GM18870 (cell line): ENCODE data around the gene MCF2L2.

Source experiments
- ATAC-seq: cut with Tn5 transposase; IDR thresholded peaks from one replicate; pipeline ENCODE4 v1.9.1; 2021; ENCODE audit warnings: moderate library complexity; ENCODE audit not compliant: unreplicated experiment

The MCF2L2 gene

DNA sequence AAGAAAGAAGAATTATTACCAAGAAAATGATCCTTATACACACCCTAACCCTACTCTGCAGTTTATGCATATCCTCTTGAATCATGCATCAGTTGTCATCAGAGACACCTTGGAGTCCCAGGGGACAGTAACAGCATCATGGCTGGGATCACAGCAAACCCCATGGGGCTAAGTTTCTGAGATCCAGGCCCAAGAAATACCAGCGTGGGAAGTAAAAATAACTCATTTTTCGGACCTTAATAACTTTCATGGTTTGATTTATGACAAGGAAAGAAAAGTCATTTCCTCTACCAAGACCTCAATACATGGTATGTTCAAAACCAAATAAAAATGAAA, 214.2 kb downstream of the MCF2L2 start:
- no peak for ATAC-seq

DNA sequence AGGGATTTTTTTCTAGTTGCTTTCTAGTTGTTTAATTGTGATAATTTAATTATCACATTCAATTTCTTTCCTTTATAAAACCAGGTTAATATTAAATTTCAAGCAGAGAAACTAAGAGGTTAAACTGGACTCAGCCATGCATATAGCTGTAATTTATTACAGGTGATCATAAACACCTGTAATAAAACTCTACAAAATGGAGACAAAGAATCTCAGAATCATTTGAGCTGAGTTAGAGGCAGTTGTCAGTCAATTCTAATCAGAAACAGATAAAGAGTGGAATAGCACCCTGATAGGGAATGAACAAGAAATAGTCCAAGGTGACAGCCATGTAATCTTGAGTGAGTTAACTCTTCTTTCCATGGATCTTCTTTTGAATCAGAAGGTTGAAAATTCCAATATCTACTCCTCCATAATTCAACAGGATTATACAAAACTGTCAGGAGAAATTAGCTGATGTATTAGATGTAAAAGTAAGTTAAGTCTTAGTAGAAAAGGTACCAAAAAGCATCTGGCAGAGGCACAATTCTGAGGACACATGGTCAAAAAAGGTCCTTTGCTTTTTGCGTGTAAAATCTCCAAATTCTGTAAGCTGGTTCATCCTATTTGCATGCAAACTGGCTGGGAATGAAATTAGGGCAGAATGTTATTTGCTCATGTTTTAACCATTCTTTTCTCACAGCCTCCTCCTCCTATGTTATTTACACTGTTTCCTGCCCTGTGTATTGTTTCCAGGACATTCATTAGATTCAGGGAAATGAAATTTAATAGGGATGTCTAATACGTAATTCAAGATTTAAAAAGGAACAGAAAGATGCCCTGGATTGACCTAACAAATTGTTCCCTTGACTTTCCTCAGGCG, 214.8 kb downstream of the MCF2L2 start:
- ATAC-seq, result no peak

DNA sequence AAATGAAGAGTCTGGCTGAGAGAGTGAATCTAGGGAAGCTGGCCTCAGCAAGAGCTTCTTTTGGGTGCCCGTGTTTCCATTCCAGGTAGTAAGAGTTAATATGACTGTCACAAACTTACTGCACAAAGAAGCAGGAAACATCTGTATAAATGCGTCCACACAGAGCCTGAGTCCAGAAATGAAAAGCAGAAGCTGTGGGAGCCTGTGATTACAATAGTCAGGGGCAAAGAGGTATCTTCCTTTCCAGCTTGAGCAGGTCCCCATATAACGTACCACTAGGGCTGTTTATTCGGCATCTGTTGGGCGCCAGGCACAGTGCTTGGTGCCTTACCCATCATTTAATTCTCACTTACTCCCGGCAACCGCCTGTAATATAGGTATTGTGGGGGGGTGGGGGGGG, 215.9 kb downstream of the MCF2L2 start:
- ATAC-seq, result no peak

DNA sequence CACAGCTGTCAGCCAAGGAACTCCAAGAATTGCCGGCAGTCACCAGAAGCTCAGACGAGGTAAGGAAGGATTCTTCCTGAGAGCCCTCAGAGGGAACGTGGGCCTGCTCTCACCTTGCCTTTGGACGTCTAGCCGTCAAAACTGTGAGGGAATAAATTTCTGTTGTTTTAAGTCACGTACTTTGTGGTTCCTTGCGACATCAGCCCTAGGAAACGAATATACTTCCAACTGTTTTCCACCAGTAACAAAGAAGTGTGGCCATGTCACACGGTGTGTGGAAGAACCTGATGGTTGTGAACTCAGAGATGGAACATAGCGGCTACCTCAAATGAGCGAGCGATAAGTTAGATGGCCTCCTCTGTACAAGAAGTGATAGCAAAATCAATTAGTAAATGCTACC, 216.3 kb downstream of the MCF2L2 start:
- ATAC-seq, result no peak

DNA sequence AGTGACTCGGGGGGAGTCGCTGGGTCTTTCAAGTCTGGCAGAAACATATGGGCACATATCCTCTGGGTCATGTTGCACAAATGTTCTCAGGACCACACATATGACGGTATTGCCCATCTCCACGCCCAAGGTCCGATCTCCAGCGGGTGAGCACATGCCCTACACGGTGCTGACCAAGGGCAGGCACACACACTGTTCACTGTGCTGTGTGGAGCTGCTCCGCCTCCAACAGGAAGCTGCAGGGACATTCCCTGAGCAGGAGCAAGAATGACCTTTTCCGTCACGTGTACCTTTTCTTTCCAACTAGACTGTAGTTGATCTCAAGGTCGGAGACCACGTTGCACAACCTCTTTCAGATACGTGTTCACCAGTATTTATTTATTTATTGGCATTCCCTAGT, 217.1 kb downstream of the MCF2L2 start:
- ATAC-seq, result no peak

DNA sequence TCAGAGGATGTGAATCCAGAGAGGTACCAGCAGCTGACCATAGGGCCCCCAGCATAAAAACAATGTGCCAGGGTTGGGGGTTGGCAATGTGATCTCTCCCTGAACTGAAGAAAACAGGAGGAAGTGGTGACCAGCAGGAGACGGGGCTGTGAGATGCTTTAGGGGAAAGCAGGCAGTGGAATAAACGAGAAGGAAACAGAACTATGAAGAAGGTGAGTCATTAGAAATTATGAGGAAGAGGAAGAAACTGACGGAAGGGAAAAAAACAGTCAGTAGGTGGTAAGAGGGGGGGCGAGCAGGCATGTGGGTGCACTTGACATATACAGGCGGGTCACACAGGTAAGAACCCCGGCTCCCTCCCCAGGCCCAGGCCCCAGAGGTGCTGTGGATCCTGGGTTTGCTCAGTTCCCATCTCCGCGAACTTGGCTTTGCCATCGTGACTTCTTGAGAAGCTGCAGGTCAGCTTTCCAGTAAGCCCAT, 217.5 kb downstream of the MCF2L2 start:
- ATAC-seq, result no peak

DNA sequence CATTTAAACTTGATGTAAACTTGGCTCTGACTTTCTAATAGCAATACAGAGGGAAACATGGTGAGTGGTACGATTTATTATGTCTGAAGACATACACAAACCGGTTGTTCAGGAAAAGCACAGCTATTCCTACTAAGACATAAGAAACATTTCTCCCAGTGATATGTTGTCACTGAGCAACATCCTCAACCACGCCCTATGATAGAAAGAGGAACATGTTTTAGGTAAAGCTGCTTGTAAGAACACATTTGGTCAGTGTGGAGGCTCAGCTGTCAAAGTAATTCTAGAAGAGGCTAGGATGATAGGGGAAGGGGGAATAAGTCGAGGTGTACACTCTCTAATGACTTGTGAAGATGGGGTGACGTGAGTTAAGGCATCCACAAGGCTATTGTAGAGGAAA, 218.1 kb downstream of the MCF2L2 start:
- ATAC-seq, result no peak

DNA sequence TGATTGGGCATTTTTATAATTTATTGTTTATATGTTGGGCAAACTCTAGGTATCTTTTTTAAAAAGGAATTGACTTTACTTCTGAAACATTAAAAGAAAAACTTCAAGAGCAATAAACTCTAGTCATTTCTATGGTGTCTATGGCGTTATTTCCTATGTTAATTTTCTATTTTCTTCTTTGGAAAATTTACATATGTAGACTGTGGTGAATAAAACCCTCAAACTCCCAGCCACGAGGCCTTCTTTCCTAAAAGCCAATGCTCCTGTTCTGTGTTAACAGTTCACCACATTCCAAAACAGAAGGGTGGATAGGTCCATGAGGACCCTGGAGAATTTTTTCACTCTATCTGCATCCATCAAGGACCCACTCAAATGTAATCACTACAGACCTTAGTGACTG, 219.6 kb downstream of the MCF2L2 start:
- ATAC-seq, result no peak

DNA sequence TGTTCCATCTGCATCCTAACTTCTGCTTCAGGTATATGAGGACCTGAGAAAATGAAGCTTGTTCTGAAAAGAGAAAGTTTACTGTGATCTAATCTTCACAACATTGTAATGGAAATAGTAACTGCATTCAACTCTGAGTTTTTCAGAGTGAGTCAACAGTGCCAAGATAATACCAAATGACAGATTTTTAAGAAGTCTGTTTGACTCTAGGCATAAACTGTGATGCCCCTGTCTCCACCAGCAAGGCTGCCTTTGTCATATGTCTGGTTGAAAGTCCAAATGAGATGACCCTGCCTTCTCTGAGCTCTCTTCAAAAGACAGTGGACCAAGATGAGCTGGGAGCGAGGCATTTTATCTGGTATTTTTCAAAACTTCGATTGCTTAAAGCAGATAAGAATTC, 220.2 kb downstream of the MCF2L2 start:
- no peak for ATAC-seq

DNA sequence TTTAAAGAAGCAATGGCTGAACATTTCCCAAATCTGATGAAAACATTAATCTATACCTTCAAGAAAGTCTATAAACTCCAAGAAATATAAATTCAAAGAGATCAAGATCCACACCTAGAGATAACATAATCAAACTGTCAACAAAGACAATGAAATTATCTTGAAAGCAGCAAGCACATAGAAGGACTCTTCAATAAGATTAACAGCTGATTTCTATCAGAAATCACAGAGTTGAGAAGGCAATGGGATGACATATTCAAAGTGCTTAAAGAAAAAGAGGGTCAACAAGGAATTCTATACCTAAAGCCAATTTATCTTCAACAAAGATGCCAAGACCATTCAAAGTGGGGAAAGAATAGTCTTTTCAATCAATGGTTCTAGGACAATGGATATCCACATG, 224.7 kb downstream of the MCF2L2 start:
- no peak for ATAC-seq

DNA sequence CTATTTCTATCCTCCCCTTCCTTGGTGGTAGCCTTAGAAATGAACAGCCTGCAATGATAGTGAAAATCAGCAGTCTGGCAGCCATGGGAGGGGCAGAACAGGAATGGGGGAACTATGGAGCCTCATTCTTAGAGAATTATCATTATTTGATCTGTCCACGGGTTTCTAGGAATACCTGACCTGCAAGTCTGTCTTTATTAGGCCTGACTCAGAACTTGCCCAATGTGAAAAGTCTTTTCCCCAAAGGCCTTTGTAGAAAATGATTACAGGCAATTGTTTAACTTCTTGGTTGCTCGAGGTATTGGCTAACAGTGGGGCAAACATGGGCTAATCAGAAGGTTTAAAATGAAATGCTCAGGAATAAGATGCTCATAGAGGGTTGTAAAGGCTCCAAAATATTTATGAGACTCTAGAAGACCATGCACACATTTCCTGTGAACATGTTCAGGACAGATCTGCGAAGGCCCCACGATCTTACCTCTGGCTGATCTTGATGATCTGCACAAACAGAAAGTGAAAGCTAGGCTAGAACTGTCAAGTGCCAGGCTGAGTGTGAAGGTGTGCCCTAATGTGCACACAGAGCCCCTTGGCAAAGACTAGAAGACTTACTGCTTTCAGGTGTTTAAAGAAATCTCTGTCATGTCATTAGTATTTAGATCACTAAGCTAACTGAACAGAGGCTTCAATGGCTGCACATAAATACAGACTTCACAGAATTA, 226.3 kb downstream of the MCF2L2 start:
- ATAC-seq, result no peak

DNA sequence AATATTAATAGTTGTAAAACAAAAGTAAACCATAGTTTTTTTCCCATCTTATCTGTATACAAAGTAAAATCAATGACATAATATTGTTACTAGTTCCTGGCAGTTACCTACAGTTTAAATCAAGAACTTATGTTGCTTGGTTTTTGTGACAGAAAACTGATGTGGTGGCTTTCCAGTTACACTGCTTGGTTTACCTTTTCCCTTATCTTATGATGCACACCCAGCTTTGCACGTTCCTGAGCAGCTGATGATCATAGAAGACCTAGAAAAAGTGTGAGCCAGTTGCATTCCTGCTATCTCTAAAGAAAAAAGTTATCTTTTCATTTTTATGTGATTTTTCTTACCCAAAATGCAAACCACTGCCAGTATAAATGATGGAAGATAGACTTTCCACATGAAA, 229.5 kb downstream of the MCF2L2 start:
- no peak for ATAC-seq

DNA sequence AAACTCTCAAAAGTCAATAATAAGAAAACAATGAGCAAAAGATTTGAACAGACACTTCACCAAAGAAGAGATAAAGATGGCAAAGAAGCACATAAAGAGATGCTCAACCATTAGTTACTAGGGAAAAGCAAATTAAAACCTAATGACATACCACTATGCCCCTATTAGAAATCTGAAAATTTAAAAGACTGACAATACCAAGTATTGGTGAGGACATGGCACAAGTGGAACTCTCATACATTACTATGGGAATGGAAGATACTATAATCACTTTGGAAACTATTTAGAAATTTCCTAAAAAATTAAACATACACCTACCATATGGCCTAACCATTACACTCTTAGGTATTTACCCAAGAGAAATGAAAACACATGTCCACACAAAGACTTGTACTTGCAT, 230.7 kb downstream of the MCF2L2 start:
- no peak for ATAC-seq

DNA sequence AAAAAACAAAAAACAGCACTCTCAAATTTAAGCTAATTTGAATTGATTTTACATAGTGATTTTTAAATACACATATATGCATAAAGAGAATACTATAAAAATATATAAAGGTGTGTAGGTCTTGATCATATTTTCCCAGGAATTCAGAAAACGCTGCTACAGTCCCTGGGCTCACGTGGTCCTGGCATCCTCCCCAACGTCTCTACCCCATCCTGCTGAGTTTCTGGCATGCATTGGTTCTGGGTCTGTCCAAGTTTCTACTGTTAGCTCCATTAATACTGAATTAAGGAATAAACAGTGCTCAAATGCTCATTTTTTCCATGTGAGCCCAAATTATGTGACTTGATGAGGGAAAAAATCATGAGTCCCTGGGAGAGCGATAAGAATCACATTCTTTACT, 233.2 kb downstream of the MCF2L2 start:
- no peak for ATAC-seq

DNA sequence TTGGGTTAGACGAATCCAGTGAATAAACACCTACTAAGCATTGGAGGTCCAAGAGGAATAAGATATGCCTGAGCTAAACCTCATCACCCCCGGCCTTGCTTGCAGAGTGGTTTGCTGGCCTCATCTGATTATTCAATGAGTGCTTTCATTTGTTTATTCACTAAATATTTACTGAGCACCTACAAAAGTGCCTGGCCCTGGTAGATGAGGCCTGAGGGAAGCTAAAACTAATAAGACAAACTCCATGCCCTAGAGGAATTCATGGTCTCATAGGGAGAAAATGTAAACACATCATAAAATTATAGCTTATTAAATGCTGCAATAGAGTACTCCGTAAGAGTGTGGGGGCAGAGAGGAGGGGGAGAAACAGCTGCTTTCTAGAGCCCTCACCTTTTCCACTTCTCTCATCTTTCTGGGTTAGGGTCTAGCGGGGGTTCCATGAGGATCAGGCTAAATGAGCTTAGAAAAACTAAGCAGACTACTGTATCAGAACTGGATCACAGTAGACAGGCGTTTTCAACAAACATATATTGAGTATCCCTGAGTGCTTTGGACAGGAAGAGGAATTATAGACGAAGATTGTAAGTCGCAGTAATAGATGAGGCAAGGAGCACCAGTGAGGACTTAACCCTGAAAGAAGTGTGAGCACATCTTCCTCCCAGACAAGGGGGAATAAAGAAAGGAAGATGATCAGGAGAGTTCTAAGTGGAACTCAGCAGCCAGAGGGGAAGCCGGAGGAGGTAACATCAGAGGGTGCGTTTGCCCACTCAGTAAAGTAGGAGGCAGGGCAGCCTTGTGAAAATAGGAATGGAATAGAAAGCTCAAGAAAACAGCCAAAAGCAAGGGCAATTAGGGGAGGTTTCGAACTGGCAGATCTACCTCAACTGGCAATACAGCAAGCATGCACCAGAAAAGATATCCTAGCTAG, 234.4 kb downstream of the MCF2L2 start:
- no peak for ATAC-seq

DNA sequence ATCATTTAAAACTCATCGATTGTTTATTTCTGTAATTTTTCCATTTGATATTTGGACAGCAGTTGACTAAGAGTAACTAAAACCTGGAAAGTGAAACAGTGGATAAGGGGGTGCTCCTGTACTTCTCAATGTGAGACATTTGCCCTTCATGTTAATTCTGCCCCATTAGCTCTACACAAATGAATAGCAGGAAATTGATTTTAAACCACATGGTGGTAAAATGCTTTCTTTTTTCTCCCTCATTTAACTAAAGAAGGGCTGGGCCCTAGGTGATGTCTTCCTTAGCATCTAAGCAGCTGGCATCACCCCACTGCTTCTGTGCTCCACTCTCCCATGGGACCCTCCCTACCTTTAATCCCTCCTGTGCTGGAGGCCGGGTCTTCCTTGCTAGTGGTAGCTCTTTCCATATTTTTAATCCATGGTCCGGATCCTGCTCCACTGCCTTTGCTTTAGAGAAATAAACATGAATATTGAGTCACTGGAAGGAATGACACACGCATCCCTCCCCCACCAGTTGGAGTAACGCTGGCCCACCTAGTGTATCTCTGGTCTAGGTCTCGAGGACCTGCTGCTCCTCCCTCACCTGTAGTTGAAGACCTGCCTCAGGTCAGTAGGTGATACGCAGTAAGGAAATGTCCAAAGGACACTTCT, 235.6 kb downstream of the MCF2L2 start:
- ATAC-seq, result no peak

DNA sequence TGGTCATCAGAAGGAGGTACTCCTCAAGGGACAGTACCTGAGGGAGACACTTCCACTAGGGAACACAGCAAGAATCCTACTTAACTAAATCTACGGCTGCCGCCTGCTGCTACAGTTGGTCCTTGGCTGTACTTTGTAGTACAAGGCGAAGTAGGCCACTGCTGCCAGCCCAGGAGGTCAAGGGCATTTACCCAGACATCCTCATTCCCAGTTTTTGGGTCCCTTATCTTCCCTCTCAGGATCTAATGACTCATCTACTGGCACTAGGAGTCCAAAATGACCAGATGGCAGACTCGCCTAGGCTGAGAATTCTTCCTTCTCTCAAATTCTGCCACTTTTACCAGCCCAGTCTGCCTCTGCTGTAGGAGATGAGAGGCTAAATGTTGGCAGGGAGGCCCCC, 238.8 kb downstream of the MCF2L2 start:
- no peak for ATAC-seq

DNA sequence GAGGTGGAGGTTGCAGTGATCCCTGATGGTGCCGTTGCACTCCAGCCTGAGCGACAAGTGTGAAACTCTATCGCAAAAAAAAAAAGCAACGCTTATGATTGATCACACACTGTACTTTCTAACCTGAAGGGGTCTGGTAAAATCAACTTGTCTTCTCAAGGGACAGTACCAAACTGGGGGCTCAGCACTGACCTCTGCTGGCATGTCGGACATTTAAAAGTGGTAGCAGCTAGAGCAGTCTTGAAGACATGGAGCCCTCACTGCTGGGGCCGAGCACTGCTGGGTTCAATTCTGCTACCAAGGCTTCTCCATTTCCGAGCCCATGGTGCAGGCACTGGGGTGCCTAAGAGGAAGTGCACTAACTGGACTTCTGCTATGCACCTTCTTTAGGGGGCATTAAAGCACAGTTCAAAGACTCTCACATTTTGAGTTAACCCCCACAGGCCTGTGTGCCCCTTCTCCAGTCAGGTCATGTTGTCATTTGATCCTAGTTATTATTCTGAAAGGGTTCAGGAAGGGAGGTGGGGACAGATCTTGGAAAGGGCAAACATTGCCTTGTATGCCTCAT, 239.4 kb downstream of the MCF2L2 start:
- ATAC-seq, result no peak

DNA sequence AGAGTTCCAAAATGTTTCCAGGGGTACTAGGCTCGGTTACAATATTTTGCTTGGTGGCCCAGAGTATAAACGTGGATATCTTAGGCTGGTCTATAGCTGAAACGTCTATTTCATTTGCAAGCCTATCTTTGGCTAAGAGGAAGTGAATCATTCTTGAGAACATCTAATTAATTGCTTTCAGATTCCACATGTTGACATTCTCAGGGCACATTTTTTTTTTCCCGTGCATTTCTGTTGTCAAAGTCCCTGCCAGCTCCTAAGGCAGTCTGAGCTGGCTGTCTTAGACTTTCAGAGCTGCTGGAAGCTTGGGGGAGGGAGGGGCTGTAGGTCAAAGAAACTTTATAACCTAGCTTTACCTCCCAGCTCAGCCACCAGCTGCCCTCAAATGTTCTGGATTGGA, 242.7 kb downstream of the MCF2L2 start:
- no peak for ATAC-seq

DNA sequence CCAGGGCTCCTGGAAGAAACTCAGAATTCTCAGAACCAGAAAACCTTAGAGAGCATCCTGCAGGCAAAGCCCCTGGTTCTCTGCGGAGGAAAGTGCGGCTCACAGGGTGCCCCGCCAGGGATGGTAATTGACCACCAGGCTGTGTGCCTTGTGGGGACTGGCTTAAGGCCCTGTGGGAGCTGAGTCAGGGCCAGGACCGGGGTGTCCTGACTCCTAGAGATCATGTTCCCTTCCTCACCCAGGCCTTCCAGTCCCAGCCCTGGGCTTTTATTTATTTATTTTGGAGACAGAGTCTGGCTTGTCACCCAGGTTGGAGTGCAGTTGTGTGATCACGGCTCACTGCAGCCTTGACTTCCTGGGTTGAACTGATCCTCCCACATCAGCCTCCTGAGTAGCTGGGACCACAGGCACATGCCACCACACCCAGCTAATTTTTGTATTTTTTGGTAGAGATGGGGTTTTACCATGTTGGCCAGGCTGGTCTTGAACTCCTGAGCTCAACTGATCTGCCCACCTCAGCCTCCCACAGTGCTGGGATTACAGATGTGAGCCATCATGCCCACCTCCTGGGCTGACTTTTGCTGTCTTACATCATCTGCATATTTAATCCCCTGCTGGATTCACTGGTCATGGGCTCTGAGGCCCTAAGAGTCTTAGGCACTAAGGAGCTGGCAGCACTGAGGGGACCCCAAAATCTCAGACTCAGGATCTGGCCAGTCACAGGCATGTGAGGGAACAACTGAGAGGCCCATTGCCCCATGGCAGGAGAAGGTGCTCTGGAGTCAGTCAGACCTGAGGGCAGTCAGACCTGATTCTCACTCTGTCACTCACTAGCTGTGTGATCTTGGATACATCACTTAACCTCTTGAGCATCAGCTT, 245.4 kb downstream of the MCF2L2 start:
- no peak for ATAC-seq
